Measurements from ENCODE around the gene CLDN6.

CLDN6 gene

DNA sequence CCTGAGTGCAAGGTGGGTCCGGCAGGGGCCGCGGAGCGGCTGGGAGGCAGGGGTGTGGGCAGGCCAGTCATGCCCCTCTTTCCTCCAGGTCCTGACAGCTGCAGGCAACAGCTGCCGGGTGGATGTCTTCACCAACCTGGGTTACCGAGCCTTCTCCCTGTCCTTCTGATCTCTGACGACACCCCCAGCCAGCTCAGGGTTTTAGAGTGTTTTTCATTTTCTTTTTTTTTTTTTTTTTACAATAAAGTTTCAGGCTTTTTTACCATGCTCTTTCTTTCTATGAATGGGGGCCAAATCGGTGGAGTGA lies 9.5 kb upstream of the CLDN6 start:
- DNase-seq = no peak

DNA sequence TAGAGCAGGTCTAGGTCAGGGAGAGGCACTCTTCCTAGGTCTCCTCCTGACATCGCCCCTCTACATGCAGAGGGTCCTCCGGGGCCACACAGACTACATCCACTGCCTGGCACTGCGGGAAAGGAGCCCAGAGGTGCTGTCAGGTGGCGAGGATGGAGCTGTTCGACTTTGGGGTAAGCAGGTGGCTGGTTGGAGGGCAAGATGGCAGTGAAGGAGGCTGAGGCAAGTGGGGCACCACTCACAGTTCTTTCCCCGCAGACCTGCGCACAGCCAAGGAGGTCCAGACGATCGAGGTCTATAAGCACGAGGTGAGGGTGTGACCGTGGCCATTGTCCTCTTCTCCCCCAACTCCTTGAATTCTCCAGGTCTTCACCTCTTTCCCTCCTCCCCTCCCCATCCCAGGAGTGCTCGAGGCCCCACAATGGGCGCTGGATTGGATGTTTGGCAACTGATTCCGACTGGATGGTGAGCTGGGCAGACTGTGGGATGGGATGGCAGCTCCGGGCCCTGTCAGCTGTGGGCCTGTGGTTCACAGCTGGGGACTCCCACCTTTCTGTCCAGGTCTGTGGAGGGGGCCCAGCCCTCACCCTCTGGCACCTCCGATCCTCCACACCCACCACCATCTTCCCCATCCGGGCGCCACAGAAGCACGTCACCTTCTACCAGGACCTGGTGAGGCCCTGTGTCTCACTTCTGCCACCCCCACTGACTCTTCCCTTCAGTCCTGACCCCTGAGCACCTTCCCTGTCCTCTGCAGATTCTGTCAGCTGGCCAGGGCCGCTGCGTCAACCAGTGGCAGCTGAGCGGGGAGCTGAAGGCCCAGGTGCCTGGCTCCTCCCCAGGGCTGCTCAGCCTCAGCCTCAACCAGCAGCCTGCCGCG lies 8.9 kb upstream of the CLDN6 start:
- DNase-seq = no peak

GRCh38 chr16:3026003-3026378 lies 8.0 kb upstream of the CLDN6 start:
- no peak for DNase-seq

- DNase-seq = no peak
Observed at GRCh38 chr16:3025032-3026002, 7.3 kb upstream of the CLDN6 start.

DNA sequence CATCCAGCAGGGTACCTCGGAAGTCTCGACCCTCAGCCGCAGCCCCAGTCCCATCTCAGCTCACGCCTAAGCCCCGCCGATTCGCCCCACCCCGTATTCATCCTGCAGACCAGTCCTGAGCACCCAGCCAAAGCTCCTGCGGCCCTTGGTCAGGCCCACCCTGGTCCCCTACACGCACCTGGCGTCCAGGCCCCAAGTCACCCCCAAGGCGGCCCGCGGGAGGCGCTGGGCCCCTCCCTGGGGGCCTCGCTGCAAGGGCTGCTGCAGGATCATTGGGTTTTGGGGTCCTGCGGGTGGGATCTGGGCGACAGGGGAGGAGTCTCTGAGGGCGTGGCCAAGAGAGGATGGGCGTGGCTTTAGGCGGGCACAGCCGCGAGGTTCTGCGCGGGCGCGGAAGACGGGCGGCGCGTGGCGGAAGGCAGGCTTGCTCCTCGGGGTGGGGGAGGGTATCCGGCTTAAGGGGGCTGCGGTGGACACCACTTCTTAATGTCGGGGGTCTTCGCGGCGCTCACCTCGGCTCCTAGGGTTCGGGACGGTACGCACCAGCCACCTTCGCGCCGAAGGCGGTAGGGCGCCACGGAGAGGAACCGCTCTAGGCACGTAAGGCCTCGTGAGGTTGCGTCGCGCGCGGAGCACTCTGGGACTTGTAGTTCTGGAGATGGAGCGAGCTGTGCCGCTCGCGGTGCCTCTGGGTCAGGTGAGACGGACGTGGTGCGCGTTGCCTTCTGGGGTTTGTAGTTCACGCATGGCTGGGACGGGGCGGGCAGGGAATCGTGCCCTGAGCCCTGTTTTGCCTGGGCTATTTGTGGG lies 5.9 kb upstream of the CLDN6 start, which contains the start of the genes HCFC1R1 and THOC6:
HCFC1R1 (minus strand) TSS at position 274 of the 810 bp plus-strand sequence; CDS start at position 273, 1 bp downstream.
THOC6 (plus strand) TSS at position 367 of the 810 bp plus-strand sequence; CDS start at position 659, 292 bp downstream.
- DNase-seq = peak; percentile 87

DNA sequence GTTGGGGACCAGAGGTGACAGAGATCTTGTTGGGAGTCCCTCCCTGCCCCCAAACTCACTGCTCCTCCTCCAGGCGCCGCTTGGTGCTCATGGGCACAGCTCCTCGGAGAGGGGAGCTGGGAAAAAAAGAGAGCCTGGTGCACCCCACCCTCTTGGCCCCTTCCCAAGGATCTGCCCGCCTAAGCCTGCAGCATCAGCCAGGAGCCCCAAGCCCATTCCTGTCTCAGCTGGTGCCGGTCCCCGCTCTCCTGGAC lies 5.4 kb upstream of the CLDN6 start:
- DNase-seq = peak; percentile 32

DNA sequence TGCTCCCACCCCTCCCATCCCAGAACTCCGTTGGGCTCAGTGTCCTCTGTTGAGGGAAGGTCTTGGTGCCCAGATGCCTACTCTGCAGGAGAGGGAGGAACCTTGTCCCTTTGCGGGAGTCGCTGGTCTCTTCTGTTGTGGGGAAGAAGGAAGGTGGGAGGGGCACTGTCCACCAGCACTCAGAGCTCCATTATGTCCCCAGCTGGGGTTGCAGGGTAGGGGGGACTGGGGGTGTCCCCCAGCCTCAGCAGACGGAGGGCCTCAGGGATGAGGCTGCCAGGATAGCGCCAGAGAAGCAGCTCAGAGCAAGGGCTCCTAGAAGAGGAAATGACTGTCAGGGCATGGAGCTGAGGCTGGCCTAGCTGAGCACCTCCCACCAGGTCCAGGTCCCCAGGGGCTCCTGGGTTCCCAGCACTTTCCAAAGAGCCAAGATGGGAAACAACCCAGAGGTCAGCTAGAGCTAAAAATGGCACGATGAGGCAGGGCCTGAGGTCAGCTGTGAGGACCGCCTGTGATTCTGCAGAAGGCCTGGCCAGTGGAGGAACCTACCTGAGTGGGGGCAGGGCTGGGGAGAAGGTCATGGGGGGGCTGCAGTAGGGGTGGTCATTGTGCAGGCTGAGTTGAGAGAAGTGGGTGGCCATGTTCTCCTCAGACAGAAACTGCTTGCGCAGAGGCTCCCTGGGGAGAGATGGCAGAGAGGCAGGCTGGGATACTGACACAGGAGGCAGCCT lies 4.9 kb upstream of the CLDN6 start:
- DNase-seq = no peak

- DNase-seq = no peak
Observed at GRCh38 chr16:3022208-3022683, 4.3 kb upstream of the CLDN6 start.

GRCh38 chr16:3021449-3022207 lies 3.6 kb upstream of the CLDN6 start:
- DNase-seq = no peak

DNA sequence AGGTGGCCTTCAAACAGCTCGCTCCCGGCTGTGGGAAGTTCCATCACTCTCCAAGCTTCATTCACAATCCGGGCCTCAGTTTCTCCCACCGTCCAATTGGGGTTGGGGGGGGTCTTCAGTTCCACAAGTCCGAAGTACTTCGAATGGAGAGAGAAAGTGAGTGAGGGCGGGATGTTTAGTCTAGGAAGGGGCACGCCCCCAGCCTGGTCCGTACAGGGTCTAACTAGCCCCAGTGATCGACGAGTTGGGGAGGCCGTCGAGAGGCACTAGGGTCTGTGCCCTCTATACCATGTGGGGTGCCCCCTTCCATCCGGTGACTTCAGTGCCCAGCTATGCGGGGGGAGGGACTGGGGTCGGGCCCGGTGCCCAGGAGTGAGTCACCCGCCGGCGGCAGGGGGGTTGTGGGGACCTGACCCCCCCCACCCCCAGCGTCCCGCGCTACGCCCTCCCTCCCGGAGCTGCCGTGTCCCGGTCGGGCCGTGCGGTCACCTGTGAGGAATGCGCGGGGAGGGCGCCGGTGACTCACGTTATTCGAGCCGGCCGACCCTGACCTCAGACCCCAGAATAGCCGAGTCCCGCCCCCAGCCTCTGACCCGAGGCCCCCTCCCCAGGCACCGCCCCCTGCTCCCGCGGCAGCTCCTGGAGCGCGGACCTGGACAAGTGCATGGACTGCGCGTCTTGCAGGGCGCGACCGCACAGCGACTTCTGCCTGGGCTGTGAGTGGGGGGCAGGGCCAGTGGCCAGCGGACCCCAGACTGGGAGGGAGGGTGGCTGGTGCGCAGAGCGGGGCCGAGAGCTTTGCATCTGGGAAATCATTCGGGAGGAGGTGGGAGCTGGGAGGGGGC lies 2.8 kb upstream of the CLDN6 start:
- DNase-seq = no peak

GRCh38 chr16:3020247-3020603 lies 2.2 kb upstream of the CLDN6 start, which contains the start of gene TNFRSF12A:
Gene TNFRSF12A, plus strand, starts transcription at chr16:3020368. Its CDS starts 30 bp downstream, at chr16:3020398.
- no peak for DNase-seq

DNA sequence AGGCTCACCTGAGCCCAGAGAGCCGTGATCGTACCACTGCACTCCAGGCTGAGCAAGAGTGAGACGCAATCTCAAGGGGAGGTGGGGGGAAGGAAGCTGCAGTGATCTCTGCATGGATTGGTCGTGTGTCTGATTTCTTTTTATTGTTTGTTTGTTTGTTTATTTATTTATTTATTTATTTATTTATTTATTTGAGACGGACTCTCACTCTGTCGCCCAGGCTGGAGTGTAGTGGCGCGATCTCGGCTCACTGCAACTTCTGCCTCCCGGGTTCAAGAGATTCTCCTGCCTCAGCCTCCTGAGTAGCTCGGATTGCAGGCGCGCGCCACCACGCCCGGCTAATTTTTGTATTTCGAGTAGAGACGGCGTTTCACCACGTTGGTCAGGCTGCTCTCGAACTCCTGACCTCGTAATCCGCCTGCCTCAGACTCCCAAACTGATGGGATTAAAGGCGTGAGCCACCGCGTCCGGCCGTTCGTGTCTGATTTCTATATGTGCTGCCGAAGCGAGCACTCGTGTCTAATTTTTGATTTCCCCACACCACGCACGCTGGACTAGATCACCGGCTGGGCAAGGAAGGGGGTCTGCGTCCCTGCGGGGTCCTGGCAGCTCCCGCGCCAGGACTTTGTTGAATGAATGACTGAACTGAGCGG lies 1.7 kb upstream of the CLDN6 start:
- DNase-seq = no peak

DNA sequence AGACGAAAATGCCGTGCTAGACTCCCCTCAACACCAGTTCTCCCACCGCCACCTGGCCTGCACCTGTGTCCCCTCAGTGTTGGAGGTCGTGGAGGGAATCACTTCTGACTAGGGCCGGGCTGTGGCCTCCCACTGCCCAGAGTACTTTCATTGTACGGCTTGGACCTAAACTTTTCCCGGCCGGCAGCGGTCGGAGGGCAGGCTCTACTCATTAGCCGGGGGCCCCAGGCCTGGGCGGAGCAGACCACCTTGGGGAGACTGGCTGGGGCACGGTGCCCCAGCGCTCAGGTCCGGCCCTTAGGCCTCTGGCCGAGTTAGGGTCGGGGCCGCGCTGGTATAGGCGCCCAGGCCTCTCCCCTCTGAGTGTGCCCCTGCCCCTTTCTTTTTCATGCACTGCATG lies 639 bp downstream of the CLDN6 start:
- DNase-seq = no peak

DNA sequence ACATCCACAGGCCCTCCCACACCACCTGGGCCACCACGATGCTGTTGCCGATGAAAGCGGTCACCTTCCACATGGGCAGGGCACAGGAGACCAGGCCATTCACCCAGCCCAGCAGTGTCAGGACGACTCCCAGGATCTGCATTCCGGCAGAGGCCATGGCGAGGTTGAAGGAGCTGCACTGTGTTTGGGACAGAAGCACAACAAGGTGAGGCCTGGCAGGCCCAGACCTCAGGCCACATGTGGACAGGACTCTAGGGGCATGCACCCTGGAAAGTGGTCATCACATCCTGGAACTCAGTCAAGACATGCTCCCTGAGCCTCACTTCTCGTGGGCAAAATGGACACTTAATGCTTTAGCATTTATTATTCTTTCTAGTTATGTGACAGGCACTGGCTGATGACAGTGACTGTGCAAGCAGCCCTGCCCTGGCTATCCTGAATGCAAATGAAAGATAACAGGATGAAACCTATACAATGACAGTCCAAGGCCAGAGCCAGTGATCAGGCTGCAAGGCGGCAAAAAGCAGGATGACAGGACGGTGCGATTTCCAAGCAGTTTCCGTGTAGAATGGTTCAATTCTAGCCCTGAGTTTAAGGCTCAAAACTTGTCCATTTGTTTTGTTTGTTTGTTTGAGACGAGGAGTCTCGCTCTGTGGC lies 2.0 kb downstream of the CLDN6 start:
- no peak for DNase-seq

- no peak for DNase-seq
Observed at GRCh38 chr16:3014971-3015370, 3.0 kb downstream of the CLDN6 start.

DNA sequence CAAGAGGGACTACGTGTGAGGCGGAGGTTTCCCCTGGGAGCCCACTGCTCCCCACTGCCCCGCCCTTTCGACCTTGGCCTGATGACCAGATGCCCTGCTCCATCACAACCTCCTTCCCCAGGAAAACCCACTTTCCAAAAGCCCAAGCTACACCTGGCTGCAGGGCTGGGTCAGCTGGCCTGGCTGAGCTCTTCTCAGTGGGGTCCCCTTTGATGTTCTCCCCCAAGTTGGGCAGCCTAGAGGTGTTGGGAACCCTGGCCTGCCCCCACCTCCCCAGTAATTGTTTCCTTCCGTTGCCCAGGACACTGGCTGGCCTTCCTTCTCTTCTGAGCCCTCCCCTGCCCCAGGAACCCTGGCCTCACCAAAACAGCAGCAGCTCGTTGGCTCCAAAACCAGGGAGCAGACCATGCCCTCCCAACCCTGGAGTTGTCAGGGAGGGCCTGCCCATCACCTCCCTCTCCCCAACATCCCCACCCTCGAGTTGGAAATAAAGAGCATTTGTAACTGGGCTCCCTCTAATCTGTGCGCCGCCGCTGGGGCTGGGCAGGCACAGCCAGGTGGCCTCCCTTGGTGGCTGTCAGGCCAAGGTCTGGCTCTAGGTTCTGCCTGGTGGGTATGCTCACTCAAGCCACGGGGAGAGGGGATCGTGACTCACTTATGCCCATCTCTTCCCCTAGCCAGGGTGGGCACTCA lies 3.8 kb downstream of the CLDN6 start:
- DNase-seq = no peak

GRCh38 chr16:3013491-3013951 lies 4.5 kb downstream of the CLDN6 start:
- DNase-seq = no peak

GRCh38 chr16:3012828-3013420 lies 5.1 kb downstream of the CLDN6 start, which contains the start of gene CLDN9:
Gene CLDN9, plus strand, starts transcription at chr16:3012923. Its CDS starts 440 bp downstream, at chr16:3013363.
- peak; percentile 82 for DNase-seq
